GM12878 (cell line): ENCODE data around the gene TRAPPC2. TPM values are rescaled to one million over a fixed set of nuclear protein-coding genes. Genes with fewer than 3 reads are reported as not detected.
A peak's percentile ranks its signal among the peaks of the same experiment; 100 is the strongest.

Experiments
- BHLHE40 ChIP-seq, 2 experiments: fragments of 450-650 bp in 1 of 2; IDR thresholded peaks; 2 replicates each; pipeline ENCODE4 v1.6.1; 2011 to 2017; ENCODE audit warnings: low read depth in 2 of 2, borderline replicate concordance in 1 of 2, improper control_type of control experiment in 1 of 2, low read length in 1 of 2, mild to moderate bottlenecking in 1 of 2
- CHD2 ChIP-seq: IDR thresholded peaks from 2 replicates; pipeline ENCODE4 v1.6.1; 2011; ENCODE audit warnings: low read depth, low read length, improper control_type of control experiment, borderline replicate concordance
- EED ChIP-seq: sonication (generic); IDR thresholded peaks from 2 replicates; pipeline ENCODE4 v1.6.1; 2016; ENCODE audit warnings: antibody characterized with exemption, low read depth
- EGR1 ChIP-seq, 2 experiments: IDR thresholded peaks; 1 replicate in 1 of 2; 2 replicates in 1 of 2; pipeline ENCODE4 v1.6.1; 2011 to 2012; ENCODE audit warnings: low read depth in 2 of 2, low read length in 2 of 2, borderline replicate concordance in 1 of 2, mild to moderate bottlenecking in 1 of 2, moderate library complexity in 1 of 2
- FOXM1 ChIP-seq: IDR thresholded peaks from 2 replicates; pipeline ENCODE4 v1.6.1; 2012; ENCODE audit warnings: low read depth, mild to moderate bottlenecking, inconsistent platforms, low read length, moderate library complexity
- HCFC1 ChIP-seq: fragments of 150-350 bp; IDR thresholded peaks from 2 replicates; pipeline ENCODE4 v1.6.1; 2014; ENCODE audit warnings: low read length
- IKZF2 ChIP-seq, 2 experiments: fragments of 450-650 bp; IDR thresholded peaks; 2 replicates each; pipeline ENCODE4 v1.6.1; 2017; ENCODE audit warnings: mild to moderate bottlenecking in 2 of 2, moderate library complexity in 2 of 2
- JUND ChIP-seq: IDR thresholded peaks from 2 replicates; pipeline ENCODE4 v1.6.1; 2012; ENCODE audit warnings: low read depth, mild to moderate bottlenecking, low read length, improper control_type of control experiment, moderate library complexity
- NBN ChIP-seq: fragments of 450-650 bp; IDR thresholded peaks from 2 replicates; pipeline ENCODE4 v1.6.1; 2016
- PML ChIP-seq: IDR thresholded peaks from 2 replicates; pipeline ENCODE4 v1.6.1; 2012; ENCODE audit warnings: low read length, inconsistent platforms
- POLR2AphosphoS5 ChIP-seq: IDR thresholded peaks from 2 replicates; pipeline ENCODE4 v1.6.1; 2011; ENCODE audit warnings: mild to moderate bottlenecking, low read length, inconsistent platforms
- RAD21 ChIP-seq: IDR thresholded peaks from 2 replicates; pipeline ENCODE4 v1.6.1; 2011; ENCODE audit warnings: mild to moderate bottlenecking, low read depth, low read length, moderate library complexity; ENCODE audit not compliant: insufficient read depth
- RFX5 ChIP-seq: IDR thresholded peaks from 2 replicates; pipeline ENCODE4 v1.6.1; 2011; ENCODE audit warnings: low read depth, low read length, improper control_type of control experiment
- SMC3 ChIP-seq: IDR thresholded peaks from 2 replicates; pipeline ENCODE4 v1.6.1; 2011; ENCODE audit warnings: low read length, improper control_type of control experiment, borderline replicate concordance
- STAT1 ChIP-seq: fragments of 450-650 bp; conservative IDR thresholded peaks from 2 replicates; pipeline ENCODE4 v1.6.1; 2014; ENCODE audit warnings: antibody characterized with exemption, mild to moderate bottlenecking
- YY1 ChIP-seq: IDR thresholded peaks from 2 replicates; pipeline ENCODE4 v1.6.1; 2011; ENCODE audit warnings: low read depth, mild to moderate bottlenecking, low read length
- ZNF207 ChIP-seq: fragments of 450-650 bp; IDR thresholded peaks from 2 replicates; pipeline ENCODE4 v1.6.1; 2014; ENCODE audit warnings: antibody characterized with exemption, mild to moderate bottlenecking, borderline replicate concordance
- polyA plus RNA-seq, 11 experiments: library from polyadenylated mRNA; depleted of rRNA in 4 of 11; unstranded in 6 of 11; stranded (reverse) in 5 of 11; fragments of >200 nt; fragmentation: Nextera tagmentation in 4 of 11; fragmentation: Illumina TruSeq in 1 of 11; extraction: Ambion mirVana in 4 of 11; extraction: Trizol in 1 of 11; gene quantifications; 1 replicate in 1 of 11; 2 replicates in 10 of 11; pipeline versions ENCODE4 v1.2.1 to v1.2.3, GENCODE V29; 2011 to 2016; ENCODE audit warnings: inconsistent platforms in 2 of 11, missing spikeins in 2 of 11, low read depth in 1 of 11
- total RNA-seq, 4 experiments: library from RNA; depleted of rRNA in 3 of 4; stranded (reverse); fragments of >200 nt in 3 of 4; fragmentation: Illumina TruSeq in 1 of 4; extraction: Trizol in 1 of 4; gene quantifications; 2 replicates each; pipeline versions ENCODE4 v1.2.1 to v1.2.3, GENCODE V29; 2013 to 2021
- TF ChIP-seq, protein P1 (sequence below): fragments of 450-650 bp; IDR thresholded peaks from 2 replicates; pipeline ENCODE4 v1.6.1; 2016; ENCODE audit warnings: mild to moderate bottlenecking, moderate library complexity, borderline replicate concordance
- TF ChIP-seq, protein P2 (sequence below): IDR thresholded peaks from 2 replicates; pipeline ENCODE4 v1.6.1; 2012; ENCODE audit warnings: improper control_type of control experiment, low read depth, low read length; ENCODE audit not compliant: insufficient replicate concordance

The TRAPPC2 gene
- total and polyA plus RNA-seq, 10 of the 15 experiments (the other 5 are each of a cell fraction or from before 2014, with no cell fraction given) = 12.4 to 28.4 (median 21.3) TPM

DNA sequence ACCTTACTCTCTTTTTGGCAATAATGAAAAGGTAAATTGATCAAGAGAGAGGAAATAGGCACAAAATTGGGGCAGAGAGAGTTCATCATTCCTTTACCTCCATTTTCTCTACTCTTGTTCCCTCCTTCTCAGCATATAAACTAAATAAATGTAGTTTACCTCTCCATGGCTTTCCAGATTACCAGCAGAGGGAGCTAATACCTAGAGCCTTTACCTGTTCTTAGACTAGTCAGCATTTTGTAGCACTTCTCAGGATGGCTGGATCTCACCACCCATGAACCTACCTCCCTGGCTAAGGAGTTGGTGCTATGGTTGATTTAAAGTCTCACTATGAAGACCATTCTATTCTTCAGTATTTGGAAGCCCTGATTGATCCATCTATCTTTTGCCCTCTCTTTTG lies 15.8 kb upstream of the TRAPPC2 start (continued):
- TF ChIP-seq, protein P1, sequence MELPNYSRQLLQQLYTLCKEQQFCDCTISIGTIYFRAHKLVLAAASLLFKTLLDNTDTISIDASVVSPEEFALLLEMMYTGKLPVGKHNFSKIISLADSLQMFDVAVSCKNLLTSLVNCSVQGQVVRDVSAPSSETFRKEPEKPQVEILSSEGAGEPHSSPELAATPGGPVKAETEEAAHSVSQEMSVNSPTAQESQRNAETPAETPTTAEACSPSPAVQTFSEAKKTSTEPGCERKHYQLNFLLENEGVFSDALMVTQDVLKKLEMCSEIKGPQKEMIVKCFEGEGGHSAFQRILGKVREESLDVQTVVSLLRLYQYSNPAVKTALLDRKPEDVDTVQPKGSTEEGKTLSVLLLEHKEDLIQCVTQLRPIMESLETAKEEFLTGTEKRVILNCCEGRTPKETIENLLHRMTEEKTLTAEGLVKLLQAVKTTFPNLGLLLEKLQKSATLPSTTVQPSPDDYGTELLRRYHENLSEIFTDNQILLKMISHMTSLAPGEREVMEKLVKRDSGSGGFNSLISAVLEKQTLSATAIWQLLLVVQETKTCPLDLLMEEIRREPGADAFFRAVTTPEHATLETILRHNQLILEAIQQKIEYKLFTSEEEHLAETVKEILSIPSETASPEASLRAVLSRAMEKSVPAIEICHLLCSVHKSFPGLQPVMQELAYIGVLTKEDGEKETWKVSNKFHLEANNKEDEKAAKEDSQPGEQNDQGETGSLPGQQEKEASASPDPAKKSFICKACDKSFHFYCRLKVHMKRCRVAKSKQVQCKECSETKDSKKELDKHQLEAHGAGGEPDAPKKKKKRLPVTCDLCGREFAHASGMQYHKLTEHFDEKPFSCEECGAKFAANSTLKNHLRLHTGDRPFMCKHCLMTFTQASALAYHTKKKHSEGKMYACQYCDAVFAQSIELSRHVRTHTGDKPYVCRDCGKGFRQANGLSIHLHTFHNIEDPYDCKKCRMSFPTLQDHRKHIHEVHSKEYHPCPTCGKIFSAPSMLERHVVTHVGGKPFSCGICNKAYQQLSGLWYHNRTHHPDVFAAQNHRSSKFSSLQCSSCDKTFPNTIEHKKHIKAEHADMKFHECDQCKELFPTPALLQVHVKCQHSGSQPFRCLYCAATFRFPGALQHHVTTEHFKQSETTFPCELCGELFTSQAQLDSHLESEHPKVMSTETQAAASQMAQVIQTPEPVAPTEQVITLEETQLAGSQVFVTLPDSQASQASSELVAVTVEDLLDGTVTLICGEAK = no peak
- TF ChIP-seq CHD2 = no peak
- TF ChIP-seq STAT1 = no peak
- TF ChIP-seq, protein P2, sequence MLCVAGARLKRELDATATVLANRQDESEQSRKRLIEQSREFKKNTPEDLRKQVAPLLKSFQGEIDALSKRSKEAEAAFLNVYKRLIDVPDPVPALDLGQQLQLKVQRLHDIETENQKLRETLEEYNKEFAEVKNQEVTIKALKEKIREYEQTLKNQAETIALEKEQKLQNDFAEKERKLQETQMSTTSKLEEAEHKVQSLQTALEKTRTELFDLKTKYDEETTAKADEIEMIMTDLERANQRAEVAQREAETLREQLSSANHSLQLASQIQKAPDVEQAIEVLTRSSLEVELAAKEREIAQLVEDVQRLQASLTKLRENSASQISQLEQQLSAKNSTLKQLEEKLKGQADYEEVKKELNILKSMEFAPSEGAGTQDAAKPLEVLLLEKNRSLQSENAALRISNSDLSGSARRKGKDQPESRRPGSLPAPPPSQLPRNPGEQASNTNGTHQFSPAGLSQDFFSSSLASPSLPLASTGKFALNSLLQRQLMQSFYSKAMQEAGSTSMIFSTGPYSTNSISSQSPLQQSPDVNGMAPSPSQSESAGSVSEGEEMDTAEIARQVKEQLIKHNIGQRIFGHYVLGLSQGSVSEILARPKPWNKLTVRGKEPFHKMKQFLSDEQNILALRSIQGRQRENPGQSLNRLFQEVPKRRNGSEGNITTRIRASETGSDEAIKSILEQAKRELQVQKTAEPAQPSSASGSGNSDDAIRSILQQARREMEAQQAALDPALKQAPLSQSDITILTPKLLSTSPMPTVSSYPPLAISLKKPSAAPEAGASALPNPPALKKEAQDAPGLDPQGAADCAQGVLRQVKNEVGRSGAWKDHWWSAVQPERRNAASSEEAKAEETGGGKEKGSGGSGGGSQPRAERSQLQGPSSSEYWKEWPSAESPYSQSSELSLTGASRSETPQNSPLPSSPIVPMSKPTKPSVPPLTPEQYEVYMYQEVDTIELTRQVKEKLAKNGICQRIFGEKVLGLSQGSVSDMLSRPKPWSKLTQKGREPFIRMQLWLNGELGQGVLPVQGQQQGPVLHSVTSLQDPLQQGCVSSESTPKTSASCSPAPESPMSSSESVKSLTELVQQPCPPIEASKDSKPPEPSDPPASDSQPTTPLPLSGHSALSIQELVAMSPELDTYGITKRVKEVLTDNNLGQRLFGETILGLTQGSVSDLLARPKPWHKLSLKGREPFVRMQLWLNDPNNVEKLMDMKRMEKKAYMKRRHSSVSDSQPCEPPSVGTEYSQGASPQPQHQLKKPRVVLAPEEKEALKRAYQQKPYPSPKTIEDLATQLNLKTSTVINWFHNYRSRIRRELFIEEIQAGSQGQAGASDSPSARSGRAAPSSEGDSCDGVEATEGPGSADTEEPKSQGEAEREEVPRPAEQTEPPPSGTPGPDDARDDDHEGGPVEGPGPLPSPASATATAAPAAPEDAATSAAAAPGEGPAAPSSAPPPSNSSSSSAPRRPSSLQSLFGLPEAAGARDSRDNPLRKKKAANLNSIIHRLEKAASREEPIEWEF = no peak
- no peak for TF ChIP-seq JUND
- TF ChIP-seq FOXM1 = 0 out of 2 replicates have a peak, but pooled peaks have one; percentile 21
- no peak for TF ChIP-seq EED
- no peak for TF ChIP-seq POLR2AphosphoS5
- no peak for TF ChIP-seq ZNF207
- peak; percentile 72 for TF ChIP-seq RAD21
- no peak for TF ChIP-seq PML
- TF ChIP-seq BHLHE40 (IDR thresholded peaks at IDR 0.05; ENCODE audit: borderline replicate concordance in 1 of 2, low read depth in 2 of 2, low read length in 1 of 2) = no peak
- no peak for TF ChIP-seq IKZF2 (IDR thresholded peaks at IDR 0.05)
- TF ChIP-seq RFX5 = no peak
- TF ChIP-seq SMC3 = peak; percentile 77; the same call in 1 of the 2 replicates
- no peak for TF ChIP-seq HCFC1
- 0 out of 2 replicates have a peak, but pooled peaks have one; percentile 16 for TF ChIP-seq NBN
- TF ChIP-seq EGR1 (IDR thresholded peaks at IDR 0.05; ENCODE audit: borderline replicate concordance in 1 of 2, low read depth in 2 of 2, low read length in 2 of 2) = no peak
- TF ChIP-seq YY1 = 0 out of 2 replicates have a peak, but pooled peaks have one; percentile 42
